Breast epithelium (tissue), 3 donors: Measurements from ENCODE around the gene TENM3.

ENCODE experiments used
- POLR2A ChIP-seq: fragments of 450-650 bp; IDR thresholded peaks from one replicate; pipeline ENCODE4 v1.6.1; 2016; ENCODE audit warnings: antibody characterized with exemption, mild to moderate bottlenecking, moderate library complexity
- POLR2AphosphoS5 ChIP-seq, 3 donors: sonication (generic); formaldehyde crosslinking; IDR thresholded peaks; one replicate each; pipeline ENCODE4 v1.6.1; 2017; ENCODE audit warnings: antibody characterized with exemption in 3 of 3
- TF ChIP-seq, protein P1 (sequence below), 3 donors: fragments of 450-650 bp; IDR thresholded peaks; one replicate each; pipeline ENCODE4 v1.5.1; 2016 to 2017; ENCODE audit warnings: antibody characterized with exemption in 3 of 3, mild to moderate bottlenecking in 3 of 3, moderate library complexity in 3 of 3

GRCh38 chr4:182297659-182298058 lies 54.5 kb downstream of the TENM3 start:
- TF ChIP-seq, protein P1, sequence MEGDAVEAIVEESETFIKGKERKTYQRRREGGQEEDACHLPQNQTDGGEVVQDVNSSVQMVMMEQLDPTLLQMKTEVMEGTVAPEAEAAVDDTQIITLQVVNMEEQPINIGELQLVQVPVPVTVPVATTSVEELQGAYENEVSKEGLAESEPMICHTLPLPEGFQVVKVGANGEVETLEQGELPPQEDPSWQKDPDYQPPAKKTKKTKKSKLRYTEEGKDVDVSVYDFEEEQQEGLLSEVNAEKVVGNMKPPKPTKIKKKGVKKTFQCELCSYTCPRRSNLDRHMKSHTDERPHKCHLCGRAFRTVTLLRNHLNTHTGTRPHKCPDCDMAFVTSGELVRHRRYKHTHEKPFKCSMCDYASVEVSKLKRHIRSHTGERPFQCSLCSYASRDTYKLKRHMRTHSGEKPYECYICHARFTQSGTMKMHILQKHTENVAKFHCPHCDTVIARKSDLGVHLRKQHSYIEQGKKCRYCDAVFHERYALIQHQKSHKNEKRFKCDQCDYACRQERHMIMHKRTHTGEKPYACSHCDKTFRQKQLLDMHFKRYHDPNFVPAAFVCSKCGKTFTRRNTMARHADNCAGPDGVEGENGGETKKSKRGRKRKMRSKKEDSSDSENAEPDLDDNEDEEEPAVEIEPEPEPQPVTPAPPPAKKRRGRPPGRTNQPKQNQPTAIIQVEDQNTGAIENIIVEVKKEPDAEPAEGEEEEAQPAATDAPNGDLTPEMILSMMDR (IDR thresholded peaks at IDR 0.05) = no peak
- no peak for TF ChIP-seq POLR2AphosphoS5 (IDR thresholded peaks at IDR 0.05)
- no peak for TF ChIP-seq POLR2A
